ENCODE results near the gene SIK3.

The SIK3 gene

GRCh38 chr11:116825854-116826750 lies 272.1 kb downstream of the SIK3 start:
- 85% methylated on average over 22 of the region's 22 CpGs for WGBS
- Histone ChIP-seq H3K9ac (ENCODE audit: low read depth, low read length) (no peak overlapping the region), H3K4me3 (ENCODE audit: low read length) (no peak overlapping the region), H3K36me3 (ENCODE audit: insufficient read depth, low read length) (no peaks in the 10 kb centered on the region), H3K27ac (ENCODE audit: low read depth, low read length) (no peak overlapping the region), H3K9me3 (ENCODE audit: insufficient read depth, low read depth, low read length) (no peaks in the 10 kb centered on the region), H3K4me1 (ENCODE audit: insufficient read depth, low read length) (no peaks in the 10 kb centered on the region), H3K27me3 (ENCODE audit: insufficient read depth, low read length) (no peaks in the 10 kb centered on the region; the same call in 1 of the 2 replicates)

- no peak overlapping the region for H3K27ac ChIP-seq (ENCODE audit: low read depth, low read length)
- no peaks in the 10 kb centered on the region for H3K9me3 ChIP-seq (ENCODE audit: insufficient read depth, low read depth, low read length)
- H3K9ac ChIP-seq (ENCODE audit: low read depth, low read length), result no peak overlapping the region
- H3K4me1 ChIP-seq (ENCODE audit: insufficient read depth, low read length), result no peaks in the 10 kb centered on the region
- H3K27me3 ChIP-seq (ENCODE audit: insufficient read depth, low read length), result no peaks in the 10 kb centered on the region; the same call in 1 of the 2 replicates
- H3K4me3 ChIP-seq (ENCODE audit: low read length), result no peak overlapping the region
- WGBS, result 84% methylated on average over 5 of the region's 5 CpGs
- H3K36me3 ChIP-seq (ENCODE audit: insufficient read depth, low read length), result no peaks in the 10 kb centered on the region
These were observed 272.8 kb downstream of the SIK3 start for GRCh38 chr11:116825434-116825833.

GRCh38 chr11:116823031-116823843 lies 275.0 kb downstream of the SIK3 start, which contains the start of gene APOA4:
TSS of gene APOA4 (minus strand) at chr11:116823304. CDS start at chr11:116823191, 113 bp downstream.
- 81% methylated on average over 13 of the region's 16 CpGs for WGBS
- no peaks in the 10 kb centered on the region for H3K9me3 ChIP-seq (ENCODE audit: insufficient read depth, low read depth, low read length)
- no peaks in the 10 kb centered on the region for H3K4me1 ChIP-seq (ENCODE audit: insufficient read depth, low read length)

GRCh38 chr11:116822575-116822974 lies 275.7 kb downstream of the SIK3 start:
- no peak overlapping the region for H3K27ac ChIP-seq (ENCODE audit: low read depth, low read length)
- H3K4me3 ChIP-seq (ENCODE audit: low read length), result no peak overlapping the region
- H3K9me3 ChIP-seq (ENCODE audit: insufficient read depth, low read depth, low read length), result no peaks in the 10 kb centered on the region
- no peaks in the 10 kb centered on the region for H3K27me3 ChIP-seq (ENCODE audit: insufficient read depth, low read length)
- no peaks in the 10 kb centered on the region for H3K4me1 ChIP-seq (ENCODE audit: insufficient read depth, low read length)
- WGBS, result 86% methylated on average over 5 of the region's 5 CpGs
- no peak overlapping the region for H3K9ac ChIP-seq (ENCODE audit: low read depth, low read length)
- no peaks in the 10 kb centered on the region for H3K36me3 ChIP-seq (ENCODE audit: insufficient read depth, low read length)

More at GRCh38 chr11:116823031-116823843, 275.0 kb downstream of the SIK3 start, which contains the start of gene APOA4:
- Histone ChIP-seq H3K36me3 (ENCODE audit: insufficient read depth, low read length) (no peaks in the 10 kb centered on the region), H3K27me3 (ENCODE audit: insufficient read depth, low read length) (no peaks in the 10 kb centered on the region), H3K4me3 (ENCODE audit: low read length) (no peak within 1 kb of the TSS), H3K9ac (ENCODE audit: low read depth, low read length) (no peak within 1 kb of the TSS), H3K27ac (ENCODE audit: low read depth, low read length) (no peak within 1 kb of the TSS)

GRCh38 chr11:116821050-116821918 lies 276.9 kb downstream of the SIK3 start:
- Histone ChIP-seq H3K9me3 (ENCODE audit: insufficient read depth, low read depth, low read length) (no peaks in the 10 kb centered on the region), H3K4me1 (ENCODE audit: insufficient read depth, low read length) (no peaks in the 10 kb centered on the region), H3K27ac (ENCODE audit: low read depth, low read length) (no peak overlapping the region), H3K9ac (ENCODE audit: low read depth, low read length) (no peak overlapping the region), H3K27me3 (ENCODE audit: insufficient read depth, low read length) (no peaks in the 10 kb centered on the region), H3K36me3 (ENCODE audit: insufficient read depth, low read length) (no peaks in the 10 kb centered on the region), H3K4me3 (ENCODE audit: low read length) (no peak overlapping the region)
- WGBS, result 95% methylated on average over 51 of the region's 51 CpGs

- H3K27ac ChIP-seq (ENCODE audit: low read depth, low read length), result no peak overlapping the region
These were observed 279.2 kb downstream of the SIK3 start for GRCh38 chr11:116819049-116819448.

GRCh38 chr11:116814502-116814901 lies 283.7 kb downstream of the SIK3 start:
- no peaks in the 10 kb centered on the region for H3K4me1 ChIP-seq (ENCODE audit: insufficient read depth, low read length)
- H3K9ac ChIP-seq (ENCODE audit: low read depth, low read length), result no peak overlapping the region
- WGBS, result 95% methylated on average over 5 of the region's 6 CpGs
- no peak overlapping the region for H3K27ac ChIP-seq (ENCODE audit: low read depth, low read length)
- no peak overlapping the region for H3K4me3 ChIP-seq (ENCODE audit: low read length)
- no peaks in the 10 kb centered on the region for H3K27me3 ChIP-seq (ENCODE audit: insufficient read depth, low read length)
- H3K9me3 ChIP-seq (ENCODE audit: insufficient read depth, low read depth, low read length), result no peaks in the 10 kb centered on the region
- no peaks in the 10 kb centered on the region for H3K36me3 ChIP-seq (ENCODE audit: insufficient read depth, low read length)

More at GRCh38 chr11:116819049-116819448, 279.2 kb downstream of the SIK3 start:
- no peak overlapping the region for H3K4me3 ChIP-seq (ENCODE audit: low read length)
- WGBS, result 93% methylated on average over 9 of the region's 9 CpGs
- H3K9me3 ChIP-seq (ENCODE audit: insufficient read depth, low read depth, low read length), result no peaks in the 10 kb centered on the region
- H3K27me3 ChIP-seq (ENCODE audit: insufficient read depth, low read length), result no peaks in the 10 kb centered on the region
- no peak overlapping the region for H3K9ac ChIP-seq (ENCODE audit: low read depth, low read length)
- no peaks in the 10 kb centered on the region for H3K4me1 ChIP-seq (ENCODE audit: insufficient read depth, low read length)
- H3K36me3 ChIP-seq (ENCODE audit: insufficient read depth, low read length), result no peaks in the 10 kb centered on the region

GRCh38 chr11:116813781-116814471 lies 284.3 kb downstream of the SIK3 start:
- no peaks in the 10 kb centered on the region for H3K4me1 ChIP-seq (ENCODE audit: insufficient read depth, low read length)
- H3K9me3 ChIP-seq (ENCODE audit: insufficient read depth, low read depth, low read length), result no peaks in the 10 kb centered on the region
- no peaks in the 10 kb centered on the region for H3K36me3 ChIP-seq (ENCODE audit: insufficient read depth, low read length)
- H3K4me3 ChIP-seq (ENCODE audit: low read length), result no peak overlapping the region
- H3K27me3 ChIP-seq (ENCODE audit: insufficient read depth, low read length), result no peaks in the 10 kb centered on the region
- WGBS, result 76% methylated on average over 5 of the region's 5 CpGs
- H3K9ac ChIP-seq (ENCODE audit: low read depth, low read length), result no peak overlapping the region
- no peak overlapping the region for H3K27ac ChIP-seq (ENCODE audit: low read depth, low read length)

- WGBS, result 77% methylated on average over 1 of the region's 1 CpG
- Histone ChIP-seq H3K36me3 (ENCODE audit: insufficient read depth, low read length) (no peaks in the 10 kb centered on the region), H3K4me3 (ENCODE audit: low read length) (no peak overlapping the region), H3K9ac (ENCODE audit: low read depth, low read length) (no peak overlapping the region), H3K27me3 (ENCODE audit: insufficient read depth, low read length) (no peaks in the 10 kb centered on the region), H3K27ac (ENCODE audit: low read depth, low read length) (no peak overlapping the region), H3K9me3 (ENCODE audit: insufficient read depth, low read depth, low read length) (no peaks in the 10 kb centered on the region), H3K4me1 (ENCODE audit: insufficient read depth, low read length) (no peaks in the 10 kb centered on the region)
These were observed 285.1 kb downstream of the SIK3 start for GRCh38 chr11:116813170-116813569.

GRCh38 chr11:116812109-116812508 lies 286.1 kb downstream of the SIK3 start:
- 100% methylated on average over 2 of the region's 4 CpGs for WGBS
- Histone ChIP-seq H3K27me3 (ENCODE audit: insufficient read depth, low read length) (no peaks in the 10 kb centered on the region), H3K9ac (ENCODE audit: low read depth, low read length) (no peak overlapping the region), H3K4me3 (ENCODE audit: low read length) (no peak overlapping the region), H3K9me3 (ENCODE audit: insufficient read depth, low read depth, low read length) (no peaks in the 10 kb centered on the region), H3K27ac (ENCODE audit: low read depth, low read length) (no peak overlapping the region), H3K36me3 (ENCODE audit: insufficient read depth, low read length) (no peaks in the 10 kb centered on the region), H3K4me1 (ENCODE audit: insufficient read depth, low read length) (no peaks in the 10 kb centered on the region)
